ENCODE data around the gene LRCOL1. TPM values are rescaled to one million over a fixed set of nuclear protein-coding genes. Genes with fewer than 3 reads are reported as not detected.

The LRCOL1 gene
- not detected for total RNA-seq
- 0.36 TPM for polyA plus RNA-seq (2013, experiment 1 of 2)
- polyA plus RNA-seq (2013, experiment 2 of 2): 0.50 TPM
- long read RNA-seq, experiment 1: 0 reads
- long read RNA-seq, experiment 2: 0 reads
- long read RNA-seq, experiment 3: 0 reads
- long read RNA-seq, experiment 4: 0 reads

- peaks cover 15% of the 10 kb centered on the region for H3K9me3 Mint-ChIP-seq
- 69 to 76% methylated on average over 28 to 35 of the region's 35 CpGs for WGBS, 2 experiments (ENCODE audit: insufficient coverage in 1 of 2, insufficient read length in 1 of 2)
- Histone ChIP-seq H3K4me1 (ENCODE audit: control insufficient read depth, insufficient read depth, low read length) (no peaks in the 10 kb centered on the region), H3K9me3 (ENCODE audit: control insufficient read depth, low read length) (no peaks in the 10 kb centered on the region), H3K4me3 (ENCODE audit: low read length) (no peak within 1 kb of the TSS), H3K9ac (ENCODE audit: extremely low read depth, low read length, poor library complexity, severe bottlenecking) (no peak within 1 kb of the TSS), H3K36me3 (ENCODE audit: control insufficient read depth, insufficient read depth, low read length) (no peaks in the 10 kb centered on the region), H3K27me3 (ENCODE audit: control insufficient read depth, insufficient read depth, low read length, poor library complexity, severe bottlenecking) (peaks cover 92% of the 10 kb centered on the region), H3K27ac (ENCODE audit: low read depth, low read length) (no peak within 1 kb of the TSS)
- no peak within 1 kb of the TSS for H3K4me3 Mint-ChIP-seq
- no peaks in the 10 kb centered on the region for H3K4me1 Mint-ChIP-seq
- H3K27ac Mint-ChIP-seq: no peak within 1 kb of the TSS
- no peak for TF ChIP-seq CTCF (conservative IDR thresholded peaks at IDR 0.05)
- H3K27me3 Mint-ChIP-seq (ENCODE audit: insufficient read depth): peaks cover 94% of the 10 kb centered on the region
- H3K36me3 Mint-ChIP-seq (ENCODE audit: low read depth): no peaks in the 10 kb centered on the region
- peak; percentile 67 for DNase-seq
Observed at GRCh38 chr12:132610051-132610759, at the start of gene LRCOL1. Gene LRCOL1, minus strand, starts transcription at chr12:132610582. Its CDS starts 4,331 bp downstream, at chr12:132606251.

GRCh38 chr12:132660052-132660451, 49.7 kb upstream of the LRCOL1 start:
- TF ChIP-seq CTCF (conservative IDR thresholded peaks at IDR 0.05): no peak
- 91 to 92% methylated on average over 2 to 5 of the region's 5 CpGs for WGBS, 2 experiments (ENCODE audit: insufficient coverage in 1 of 2, insufficient read length in 1 of 2)
- H3K36me3 Mint-ChIP-seq (ENCODE audit: low read depth): peaks cover 84% of the 10 kb centered on the region

GRCh38 chr12:132659146-132659545, 48.8 kb upstream of the LRCOL1 start:
- no peak overlapping the region for H3K27ac ChIP-seq (ENCODE audit: low read depth, low read length)
- no peaks in the 10 kb centered on the region for H3K27me3 ChIP-seq (ENCODE audit: control insufficient read depth, insufficient read depth, low read length, poor library complexity, severe bottlenecking)
- Mint-ChIP-seq H3K36me3 (ENCODE audit: low read depth) (peaks cover 84% of the 10 kb centered on the region), H3K27me3 (ENCODE audit: insufficient read depth) (no peaks in the 10 kb centered on the region), H3K4me3 (no peak overlapping the region), H3K27ac (no peak overlapping the region), H3K9me3 (no peaks in the 10 kb centered on the region), H3K4me1 (no peaks in the 10 kb centered on the region)
- no peak for DNase-seq
- no peaks in the 10 kb centered on the region for H3K9me3 ChIP-seq (ENCODE audit: control insufficient read depth, low read length)
- no peak overlapping the region for H3K9ac ChIP-seq (ENCODE audit: extremely low read depth, low read length, poor library complexity, severe bottlenecking)
- peaks cover 93% of the 10 kb centered on the region for H3K36me3 ChIP-seq (ENCODE audit: control insufficient read depth, insufficient read depth, low read length)
- no peak overlapping the region for H3K4me3 ChIP-seq (ENCODE audit: low read length)
- 91 to 93% methylated on average over 14 to 16 of the region's 16 CpGs for WGBS, 2 experiments (ENCODE audit: insufficient coverage in 1 of 2, insufficient read length in 1 of 2)
- H3K4me1 ChIP-seq (ENCODE audit: control insufficient read depth, insufficient read depth, low read length): no peaks in the 10 kb centered on the region
- no peak for TF ChIP-seq CTCF (conservative IDR thresholded peaks at IDR 0.05)

More at GRCh38 chr12:132660052-132660451, 49.7 kb upstream of the LRCOL1 start:
- H3K9me3 ChIP-seq (ENCODE audit: control insufficient read depth, low read length): no peaks in the 10 kb centered on the region
- Mint-ChIP-seq H3K27ac (no peak overlapping the region), H3K9me3 (no peaks in the 10 kb centered on the region), H3K27me3 (ENCODE audit: insufficient read depth) (no peaks in the 10 kb centered on the region), H3K4me3 (no peak overlapping the region), H3K4me1 (peaks cover 7% of the 10 kb centered on the region)
- H3K9ac ChIP-seq (ENCODE audit: extremely low read depth, low read length, poor library complexity, severe bottlenecking): no peak overlapping the region
- DNase-seq: no peak
- peaks cover 91% of the 10 kb centered on the region for H3K36me3 ChIP-seq (ENCODE audit: control insufficient read depth, insufficient read depth, low read length)
- H3K27ac ChIP-seq (ENCODE audit: low read depth, low read length): no peak overlapping the region
- no peak overlapping the region for H3K4me3 ChIP-seq (ENCODE audit: low read length)
- H3K4me1 ChIP-seq (ENCODE audit: control insufficient read depth, insufficient read depth, low read length): no peaks in the 10 kb centered on the region
- H3K27me3 ChIP-seq (ENCODE audit: control insufficient read depth, insufficient read depth, low read length, poor library complexity, severe bottlenecking): no peaks in the 10 kb centered on the region

Data from endodermal cell (in vitro differentiated cells).